Astrocyte (in vitro differentiated cells and primary cell): Measurements from ENCODE around the gene CARD11. TPM values are rescaled to one million over a fixed set of nuclear protein-coding genes. Genes with fewer than 3 reads are reported as not detected.

Experiments used
- DNase-seq: peaks from one replicate; pipeline ENCODE4 v3.0.0-alpha.2; 2010; ENCODE audit warnings: low read depth
- FAIRE-seq: peaks from 2 replicates; lab custom pipeline; 2011; peaks lifted over from hg19 to GRCh38; lab: Jason Lieb, UNC
- H2AFZ ChIP-seq: 2 replicates; pipeline ENCODE4 v1.6.0; 2012; ENCODE audit warnings: low read depth, low read length, inconsistent platforms
- H3K27ac ChIP-seq: 2 replicates; pipeline ENCODE4 v1.5.1; 2011; ENCODE audit warnings: low read depth, low read length, inconsistent platforms
- H3K27me3 ChIP-seq: 2 replicates; pipeline ENCODE4 v1.6.0; 2011; ENCODE audit warnings: low read length, inconsistent platforms; ENCODE audit not compliant: insufficient read depth
- H3K36me3 ChIP-seq: 2 replicates; pipeline ENCODE4 v1.5.1; 2011; ENCODE audit warnings: low read length, inconsistent platforms; ENCODE audit not compliant: insufficient read depth
- H3K4me1 ChIP-seq: 2 replicates; pipeline ENCODE4 v1.5.1; 2011; ENCODE audit warnings: low read length, inconsistent platforms; ENCODE audit not compliant: insufficient read depth
- H3K4me2 ChIP-seq: 2 replicates; pipeline ENCODE4 v1.6.0; 2012; ENCODE audit warnings: low read length, inconsistent platforms
- H3K4me3 ChIP-seq: 2 replicates; pipeline ENCODE4 v1.5.1; 2011; ENCODE audit warnings: low read depth, mild to moderate bottlenecking, low read length, inconsistent platforms; ENCODE audit not compliant: insufficient read depth
- H3K79me2 ChIP-seq: 2 replicates; pipeline ENCODE4 v1.6.0; 2012; ENCODE audit warnings: mild to moderate bottlenecking, low read length, inconsistent platforms; ENCODE audit not compliant: insufficient read depth
- H3K9ac ChIP-seq: 2 replicates; pipeline ENCODE4 v1.6.0; 2012; ENCODE audit warnings: mild to moderate bottlenecking, low read length, inconsistent platforms
- H3K9me3 ChIP-seq: 2 replicates; pipeline ENCODE4 v1.5.1; 2012; ENCODE audit warnings: low read depth, mild to moderate bottlenecking, low read length, inconsistent platforms; ENCODE audit not compliant: insufficient read depth
- H4K20me1 ChIP-seq: 2 replicates; pipeline ENCODE4 v1.6.0; 2012; ENCODE audit warnings: low read length, inconsistent platforms; ENCODE audit not compliant: insufficient read depth
- H3K27ac Mint-ChIP-seq: one replicate; pipeline ENCODE4 v1.8.0; 2021; ENCODE audit warnings: mild to moderate bottlenecking, mixed read lengths; ENCODE audit not compliant: unreplicated experiment
- H3K27me3 Mint-ChIP-seq: one replicate; pipeline ENCODE4 v1.8.0; 2021; ENCODE audit warnings: low read depth, mixed read lengths; ENCODE audit not compliant: unreplicated experiment
- H3K36me3 Mint-ChIP-seq: one replicate; pipeline ENCODE4 v1.8.0; 2021; ENCODE audit warnings: low read depth, mixed read lengths; ENCODE audit not compliant: unreplicated experiment
- H3K4me1 Mint-ChIP-seq: one replicate; pipeline ENCODE4 v1.8.0; 2021; ENCODE audit warnings: low read depth, mixed read lengths; ENCODE audit not compliant: unreplicated experiment
- H3K4me3 Mint-ChIP-seq: one replicate; pipeline ENCODE4 v1.8.0; 2021; ENCODE audit warnings: mild to moderate bottlenecking, moderate library complexity, mixed read lengths; ENCODE audit not compliant: unreplicated experiment
- H3K9me3 Mint-ChIP-seq: one replicate; pipeline ENCODE4 v1.8.0; 2021; ENCODE audit warnings: mild to moderate bottlenecking, mixed read lengths; ENCODE audit not compliant: unreplicated experiment
- CTCF ChIP-seq: IDR thresholded peaks from 2 replicates; pipeline ENCODE4 v1.5.1; 2011; ENCODE audit warnings: low read depth, mild to moderate bottlenecking, inconsistent platforms, low read length, moderate library complexity; ENCODE audit not compliant: insufficient read depth
- EZH2 ChIP-seq: IDR thresholded peaks from 2 replicates; pipeline ENCODE4 v1.6.1; 2012; ENCODE audit warnings: mild to moderate bottlenecking, low read length, inconsistent platforms; ENCODE audit not compliant: insufficient read depth
- total RNA-seq: library from RNA; stranded (reverse); gene quantifications from 2 replicates; pipeline ENCODE4 v1.2.1, GENCODE V29; 2021

CARD11 gene
- total RNA-seq, 1 donor from 2014 or later, result 9.5 TPM

- Histone ChIP-seq H3K27me3 (peaks cover 2% of the 10 kb centered on the region), H3K4me1 (no peaks in the 10 kb centered on the region), H3K79me2 (no peaks in the 10 kb centered on the region), H3K4me2 (no peak overlapping the region), H4K20me1 (no peaks in the 10 kb centered on the region), H3K27ac (no peak overlapping the region), H3K4me3 (no peak overlapping the region), H2AFZ (no peak overlapping the region), H3K36me3 (no peaks in the 10 kb centered on the region), H3K9ac (no peak overlapping the region), H3K9me3 (peaks cover 4% of the 10 kb centered on the region)
- TF ChIP-seq CTCF (no peak), EZH2 (no peak)
- Mint-ChIP-seq H3K9me3 (peaks cover 18% of the 10 kb centered on the region), H3K36me3 (no peaks in the 10 kb centered on the region), H3K27ac (no peak overlapping the region), H3K4me1 (no peaks in the 10 kb centered on the region), H3K4me3 (no peak overlapping the region), H3K27me3 (no peaks in the 10 kb centered on the region)
- DNase-seq, result no peak
- FAIRE-seq, result no peak
These were observed 76.4 kb downstream of the CARD11 start for GRCh38 chr7:2967253-2967652.

GRCh38 chr7:2966466-2967078 lies 77.1 kb downstream of the CARD11 start:
- FAIRE-seq (no peak), DNase-seq (no peak)
- H3K9me3 ChIP-seq, result peaks cover 4% of the 10 kb centered on the region
- H3K4me2 ChIP-seq, result no peak overlapping the region
- H4K20me1 ChIP-seq, result no peaks in the 10 kb centered on the region
- no peak overlapping the region for H3K27ac ChIP-seq
- H3K79me2 ChIP-seq, result no peaks in the 10 kb centered on the region
- Mint-ChIP-seq H3K4me3 (no peak overlapping the region), H3K27me3 (no peaks in the 10 kb centered on the region), H3K4me1 (no peaks in the 10 kb centered on the region), H3K27ac (no peak overlapping the region), H3K36me3 (no peaks in the 10 kb centered on the region), H3K9me3 (peaks cover 19% of the 10 kb centered on the region)
- TF ChIP-seq EZH2 (no peak), CTCF (no peak)
- no peak overlapping the region for H3K9ac ChIP-seq
- peaks cover 2% of the 10 kb centered on the region for H3K27me3 ChIP-seq
- no peaks in the 10 kb centered on the region for H3K4me1 ChIP-seq
- H3K36me3 ChIP-seq, result no peaks in the 10 kb centered on the region
- H2AFZ ChIP-seq, result no peak overlapping the region
- no peak overlapping the region for H3K4me3 ChIP-seq

- DNase-seq (no peak), FAIRE-seq (no peak)
- no peak overlapping the region for H3K4me2 ChIP-seq
- no peak overlapping the region for H3K27ac ChIP-seq
- Mint-ChIP-seq H3K27ac (no peak overlapping the region), H3K4me1 (no peaks in the 10 kb centered on the region), H3K27me3 (no peaks in the 10 kb centered on the region), H3K4me3 (no peak overlapping the region), H3K36me3 (no peaks in the 10 kb centered on the region), H3K9me3 (peaks cover 19% of the 10 kb centered on the region)
- H3K4me1 ChIP-seq, result no peaks in the 10 kb centered on the region
- no peak overlapping the region for H2AFZ ChIP-seq
- H3K27me3 ChIP-seq, result peaks cover 2% of the 10 kb centered on the region
- no peak overlapping the region for H3K4me3 ChIP-seq
- no peak overlapping the region for H3K9ac ChIP-seq
- TF ChIP-seq EZH2, result no peak
- no peak for TF ChIP-seq CTCF
- no peaks in the 10 kb centered on the region for H4K20me1 ChIP-seq
- peaks cover 4% of the 10 kb centered on the region for H3K9me3 ChIP-seq
- no peaks in the 10 kb centered on the region for H3K79me2 ChIP-seq
- H3K36me3 ChIP-seq, result no peaks in the 10 kb centered on the region
These were observed 77.9 kb downstream of the CARD11 start for GRCh38 chr7:2965745-2966270.
